Measurements from ENCODE around the gene SQSTM1. TPM values are rescaled to one million over a fixed set of nuclear protein-coding genes. Genes with fewer than 3 reads are reported as not detected.

SQSTM1 gene
- total and polyA plus RNA-seq, 9 of the 15 experiments (the other 6 are each of a cell fraction or from before 2014, with no cell fraction given), result 5.6 to 148 (median 64.0) TPM

GRCh38 chr5:179821298-179822058 lies 773 bp downstream of the SQSTM1 start (continued):
- no peak for TF ChIP-seq ARID2 (IDR thresholded peaks at IDR 0.05)
- no peak for TF ChIP-seq ZKSCAN8 (CRISPR knock-in tag; IDR thresholded peaks at IDR 0.05)
- TF ChIP-seq MYC (IDR thresholded peaks at IDR 0.05; ENCODE audit: low read depth, low read length), result no peak
- TF ChIP-seq MYC (CRISPR knock-in tag; IDR thresholded peaks at IDR 0.05; ENCODE audit: borderline replicate concordance, low read depth), result no peak; the same call in 1 of the 2 replicates
- TF ChIP-seq OTX1 (CRISPR knock-in tag; IDR thresholded peaks at IDR 0.05), result no peak
- TF ChIP-seq PRMT5 (CRISPR knock-in tag; IDR thresholded peaks at IDR 0.05), result no peak
- no peak for TF ChIP-seq HMG20A (CRISPR knock-in tag; conservative IDR thresholded peaks at IDR 0.05)
- TF ChIP-seq ZNF668 (CRISPR knock-in tag; IDR thresholded peaks at IDR 0.05), result no peak
- no peak for TF ChIP-seq XRCC4 (IDR thresholded peaks at IDR 0.05; ENCODE audit: extremely low read depth, insufficient read depth, insufficient read length)
- TF ChIP-seq RBM17 (IDR thresholded peaks at IDR 0.05; ENCODE audit: borderline replicate concordance, low read depth, low read length), result no peak
- no peak for TF ChIP-seq PHF21A (IDR thresholded peaks at IDR 0.05; ENCODE audit: borderline replicate concordance, low read depth)
- TF ChIP-seq ZNF280A (IDR thresholded peaks at IDR 0.05; ENCODE audit: low read depth, partially characterized antibody), result no peak
- no peak for TF ChIP-seq ZNF41 (CRISPR knock-in tag; conservative IDR thresholded peaks at IDR 0.05)
- TF ChIP-seq ELK1 (CRISPR knock-in tag; IDR thresholded peaks at IDR 0.05), result no peak
- TF ChIP-seq EZH2 (IDR thresholded peaks at IDR 0.05; ENCODE audit: borderline replicate concordance, low read depth, low read length), result no peak
- TF ChIP-seq BRF2 (IDR thresholded peaks at IDR 0.05; ENCODE audit: borderline replicate concordance, insufficient read depth, insufficient read length), result no peak
- peak; percentile 84; the same call in 1 of the 2 replicates for TF ChIP-seq ZBTB43 (CRISPR knock-in tag; IDR thresholded peaks at IDR 0.05)
- no peak for TF ChIP-seq TSHZ1 (CRISPR knock-in tag; IDR thresholded peaks at IDR 0.05)
- peak; percentile 64 for TF ChIP-seq TBP (optimal IDR thresholded peaks at IDR 0.05; ENCODE audit: low read depth, low read length)
- TF ChIP-seq ZNF408 (CRISPR knock-in tag; IDR thresholded peaks at IDR 0.05; ENCODE audit: low read depth), result no peak

Data from K562 (cell line).